Cardiac fibroblast (primary cell): ENCODE measurements around the gene CNTNAP2.

Source experiments
- DNase-seq, 2 donors: peaks; one replicate each; pipeline versions ENCODE4 v3.0.0 to v3.0.0-alpha.2; 2010; ENCODE audit warnings: low read depth in 2 of 2
- H3K4me3 ChIP-seq, 2 donors: replicated peaks in 1 of 2; 1 replicate in 1 of 2; 2 replicates in 1 of 2; pipeline ENCODE4 v1.5.1; 2011; ENCODE audit warnings: low read depth in 2 of 2, low read length in 2 of 2, mild to moderate bottlenecking in 2 of 2, moderate library complexity in 1 of 2
- TF ChIP-seq, protein P1 (sequence below): IDR thresholded peaks from one replicate; pipeline ENCODE4 v1.5.1; 2011; ENCODE audit warnings: low read depth, mild to moderate bottlenecking, low read length, inconsistent platforms

The CNTNAP2 gene

GRCh38 chr7:147896121-147896520 is 1779.5 kb downstream of the CNTNAP2 start:
- TF ChIP-seq, protein P1, sequence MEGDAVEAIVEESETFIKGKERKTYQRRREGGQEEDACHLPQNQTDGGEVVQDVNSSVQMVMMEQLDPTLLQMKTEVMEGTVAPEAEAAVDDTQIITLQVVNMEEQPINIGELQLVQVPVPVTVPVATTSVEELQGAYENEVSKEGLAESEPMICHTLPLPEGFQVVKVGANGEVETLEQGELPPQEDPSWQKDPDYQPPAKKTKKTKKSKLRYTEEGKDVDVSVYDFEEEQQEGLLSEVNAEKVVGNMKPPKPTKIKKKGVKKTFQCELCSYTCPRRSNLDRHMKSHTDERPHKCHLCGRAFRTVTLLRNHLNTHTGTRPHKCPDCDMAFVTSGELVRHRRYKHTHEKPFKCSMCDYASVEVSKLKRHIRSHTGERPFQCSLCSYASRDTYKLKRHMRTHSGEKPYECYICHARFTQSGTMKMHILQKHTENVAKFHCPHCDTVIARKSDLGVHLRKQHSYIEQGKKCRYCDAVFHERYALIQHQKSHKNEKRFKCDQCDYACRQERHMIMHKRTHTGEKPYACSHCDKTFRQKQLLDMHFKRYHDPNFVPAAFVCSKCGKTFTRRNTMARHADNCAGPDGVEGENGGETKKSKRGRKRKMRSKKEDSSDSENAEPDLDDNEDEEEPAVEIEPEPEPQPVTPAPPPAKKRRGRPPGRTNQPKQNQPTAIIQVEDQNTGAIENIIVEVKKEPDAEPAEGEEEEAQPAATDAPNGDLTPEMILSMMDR = no peak
- DNase-seq = no peak
- H3K4me3 ChIP-seq = no peak overlapping the region

DNA sequence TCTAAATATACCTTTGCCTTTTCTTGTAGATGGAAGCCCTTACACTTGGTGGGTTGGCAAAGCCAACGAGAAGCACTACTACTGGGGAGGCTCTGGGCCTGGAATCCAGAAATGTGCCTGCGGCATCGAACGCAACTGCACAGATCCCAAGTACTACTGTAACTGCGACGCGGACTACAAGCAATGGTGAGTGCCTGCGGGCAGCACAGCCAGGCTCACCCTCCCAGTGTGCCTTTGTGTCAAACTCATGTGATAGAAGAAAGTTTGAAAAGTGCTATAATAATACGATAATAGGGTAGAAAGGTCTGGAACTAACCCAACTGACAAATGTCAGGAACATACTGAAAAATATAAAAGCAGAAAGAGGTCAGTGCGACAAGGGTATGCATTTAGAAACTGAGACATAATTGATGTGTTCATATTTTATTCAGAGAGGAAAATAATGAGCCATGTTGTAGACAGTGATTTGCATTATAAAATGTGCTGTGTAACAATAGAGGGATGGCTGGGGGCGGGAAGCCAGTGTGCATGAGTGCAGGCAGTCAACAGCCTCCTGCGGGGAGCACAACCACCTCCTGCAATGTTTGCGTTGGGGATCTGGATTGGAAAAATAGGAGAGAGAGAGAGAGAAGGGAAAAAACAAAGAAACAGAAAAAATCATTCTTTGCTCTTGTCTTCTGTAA is 1787.1 kb downstream of the CNTNAP2 start:
- no peak overlapping the region for H3K4me3 ChIP-seq
- TF ChIP-seq, protein P1 = no peak
- no peak for DNase-seq

DNA sequence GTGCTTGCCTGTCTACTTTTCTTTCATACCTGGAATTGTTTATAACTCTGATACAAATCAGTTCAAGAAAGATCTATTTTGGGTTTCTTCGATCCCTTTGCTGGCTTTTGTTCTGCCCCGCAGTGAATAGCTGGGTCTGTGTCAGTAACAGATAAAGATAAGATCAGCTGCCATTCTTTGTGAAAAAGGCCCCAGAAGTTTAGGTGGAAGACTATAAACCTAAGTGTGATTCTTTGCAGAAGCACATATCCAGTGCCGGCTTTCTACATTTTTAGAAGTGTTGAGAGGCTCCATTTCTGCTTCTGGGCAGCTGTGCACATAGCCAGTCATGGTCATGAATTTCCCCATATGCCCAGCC is 1787.6 kb downstream of the CNTNAP2 start:
- TF ChIP-seq, protein P1 = no peak
- no peak overlapping the region for H3K4me3 ChIP-seq
- no peak for DNase-seq

DNA sequence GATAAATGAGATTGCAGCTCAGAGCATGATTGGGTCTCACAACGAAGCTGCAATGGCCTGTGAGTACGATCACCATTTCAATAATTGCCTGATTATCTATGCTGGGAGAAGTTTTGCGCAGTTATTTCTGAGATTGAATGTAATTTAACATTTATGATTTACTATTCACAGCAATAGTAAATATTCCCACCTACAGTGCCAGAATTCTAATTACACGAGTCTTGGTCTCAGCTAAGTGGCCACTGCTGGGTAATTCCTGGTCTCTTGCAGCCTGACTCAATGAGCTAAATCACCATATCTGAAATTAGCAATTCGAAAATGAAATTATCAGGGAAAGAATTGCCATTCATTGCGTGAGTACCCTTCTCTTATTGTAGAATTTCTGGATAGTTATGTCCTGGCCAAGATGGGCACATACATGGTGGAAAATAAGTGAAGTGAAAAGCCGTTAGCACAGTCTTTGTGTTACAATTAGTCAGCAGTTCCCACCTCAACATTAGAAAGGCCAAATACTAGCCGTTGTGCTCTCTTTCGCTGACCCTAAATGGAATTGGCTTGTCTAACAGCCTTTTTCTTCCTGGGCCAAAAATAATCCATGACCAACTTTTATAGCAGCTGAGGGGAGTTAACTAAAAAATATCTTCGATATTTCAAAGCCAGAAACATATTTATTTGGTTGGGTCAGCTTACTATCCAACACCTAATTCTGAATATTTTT is 1793.0 kb downstream of the CNTNAP2 start:
- DNase-seq = no peak
- H3K4me3 ChIP-seq = no peak overlapping the region
- TF ChIP-seq, protein P1 = no peak

GRCh38 chr7:147911201-147911601 is 1794.6 kb downstream of the CNTNAP2 start:
- DNase-seq = no peak
- TF ChIP-seq, protein P1 = no peak
- no peak overlapping the region for H3K4me3 ChIP-seq

DNA sequence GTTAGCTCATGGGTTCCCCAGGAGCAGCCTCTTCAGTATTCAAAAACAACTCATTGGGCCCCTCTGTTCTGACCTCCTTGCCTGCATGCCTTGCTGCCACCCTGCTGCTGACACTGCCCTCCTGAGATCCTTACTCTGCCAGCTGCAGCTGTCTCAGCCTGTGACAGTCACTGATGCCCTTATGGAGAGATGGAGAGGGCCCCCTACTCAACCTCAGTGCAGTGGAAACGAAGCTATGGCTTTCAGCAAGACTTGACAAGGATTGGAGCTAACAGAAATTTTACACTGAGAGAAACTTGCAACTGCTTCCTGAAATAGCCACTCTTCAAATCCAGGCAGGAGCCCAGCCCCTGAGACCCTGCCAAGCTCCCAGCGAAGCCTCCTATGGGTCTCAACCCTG is 1795.7 kb downstream of the CNTNAP2 start:
- H3K4me3 ChIP-seq = no peak overlapping the region
- TF ChIP-seq, protein P1 = no peak
- no peak for DNase-seq
